HG02642 (cell line): ENCODE measurements around the gene REPS1.
"Not testable (repeated sequence)": the region's sequence is repeated elsewhere in the genome, so short reads cannot be mapped to it uniquely, and the experiment has no call there.

Experiments used
- ATAC-seq: cut with Tn5 transposase; IDR thresholded peaks from one replicate; pipeline ENCODE4 v1.9.1; 2021; ENCODE audit warnings: mild to moderate bottlenecking; ENCODE audit not compliant: unreplicated experiment, poor library complexity

Gene REPS1

GRCh38 chr6:138943089-138943625, 44.9 kb downstream of the REPS1 start:
- no peak for ATAC-seq

GRCh38 chr6:138936873-138937272, 51.2 kb downstream of the REPS1 start:
- ATAC-seq: not testable (repeated sequence)

GRCh38 chr6:138931660-138932059, 56.4 kb downstream of the REPS1 start:
- no peak for ATAC-seq

- ATAC-seq: no peak
These were observed 61.5 kb downstream of the REPS1 start for GRCh38 chr6:138926579-138926978.

- no peak for ATAC-seq
These were observed 62.2 kb downstream of the REPS1 start for GRCh38 chr6:138925806-138926205.

- peak; percentile 45 for ATAC-seq
These were observed 64.5 kb downstream of the REPS1 start for GRCh38 chr6:138923561-138923960.

GRCh38 chr6:138920906-138921305, 67.1 kb downstream of the REPS1 start:
- no peak for ATAC-seq

GRCh38 chr6:138914701-138915100, 73.4 kb downstream of the REPS1 start:
- ATAC-seq: no peak

GRCh38 chr6:138912308-138912707, 75.7 kb downstream of the REPS1 start:
- no peak for ATAC-seq

- no peak for ATAC-seq
These were observed 78.1 kb downstream of the REPS1 start for GRCh38 chr6:138909975-138910374.

GRCh38 chr6:138909511-138909910, 78.5 kb downstream of the REPS1 start:
- no peak for ATAC-seq

GRCh38 chr6:138907167-138907566, 80.9 kb downstream of the REPS1 start:
- no peak for ATAC-seq

- ATAC-seq: no peak
These were observed 91.0 kb downstream of the REPS1 start for GRCh38 chr6:138897031-138897430.

- no peak for ATAC-seq
These were observed 91.8 kb downstream of the REPS1 start for GRCh38 chr6:138896104-138896756.

GRCh38 chr6:138891255-138891986, 96.6 kb downstream of the REPS1 start:
- ATAC-seq: no peak

GRCh38 chr6:138885156-138885819, 102.8 kb downstream of the REPS1 start:
- no peak for ATAC-seq

GRCh38 chr6:138882369-138883017, 105.6 kb downstream of the REPS1 start:
- ATAC-seq: peak; percentile 75

GRCh38 chr6:138873191-138873590, 114.9 kb downstream of the REPS1 start:
- no peak for ATAC-seq

- no peak for ATAC-seq
These were observed 118.7 kb downstream of the REPS1 start for GRCh38 chr6:138869398-138869797.

- ATAC-seq: no peak
These were observed 119.9 kb downstream of the REPS1 start for GRCh38 chr6:138868181-138868580.
